GM12892 (cell line): Measurements from ENCODE around the gene TRPM3.

Source experiments
- POLR2A ChIP-seq: IDR thresholded peaks from 2 replicates; pipeline ENCODE4 v1.6.1; 2011; ENCODE audit warnings: low read depth, low read length, control low read depth
- POLR2AphosphoS5 ChIP-seq: IDR thresholded peaks from 2 replicates; pipeline ENCODE4 v1.6.1; 2011; ENCODE audit warnings: low read depth, low read length, control low read depth
- TAF1 ChIP-seq: IDR thresholded peaks from 2 replicates; pipeline ENCODE4 v1.6.1; 2011; ENCODE audit warnings: low read depth, mild to moderate bottlenecking, control low read depth, low read length, borderline replicate concordance

DNA sequence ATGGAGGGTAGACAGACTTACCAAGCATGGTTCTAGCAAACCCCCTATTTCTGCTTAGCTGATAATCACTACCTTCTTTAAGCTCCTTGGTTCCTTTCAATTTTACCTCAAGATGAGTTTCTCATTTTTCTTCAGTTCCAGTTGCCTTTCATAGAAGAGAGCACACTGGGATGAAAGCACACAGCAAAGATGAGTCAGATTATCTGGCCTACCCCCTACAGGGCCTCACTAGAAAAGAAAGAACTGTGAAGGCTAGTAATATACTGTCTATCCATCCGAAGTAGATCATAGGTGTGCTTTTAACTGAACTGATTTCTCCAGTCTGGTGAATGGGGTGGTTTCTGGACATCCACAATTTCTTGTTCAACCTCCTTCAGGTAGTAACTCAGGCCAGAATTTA is 122.5 kb downstream of the TRPM3 start:
- no peak for TF ChIP-seq POLR2A
- no peak for TF ChIP-seq TAF1
- TF ChIP-seq POLR2AphosphoS5, result no peak
